Esophagus squamous epithelium (tissue), 4 donors: Measurements from ENCODE around the gene ISL2.

ENCODE experiments used
- POLR2A ChIP-seq, 4 donors: fragments of 450-650 bp; IDR thresholded peaks; one replicate each; pipeline ENCODE4 v1.6.1; 2017; ENCODE audit warnings: antibody characterized with exemption in 4 of 4, mild to moderate bottlenecking in 4 of 4, moderate library complexity in 3 of 4
- TF ChIP-seq, protein P1 (sequence below), 6 experiments: fragments of 450-650 bp in 4 of 6; fragments of 200-600 bp in 2 of 6; sonication (generic) in 2 of 6; IDR thresholded peaks; one replicate each; pipeline ENCODE4 v1.5.1; 2016 to 2019; ENCODE audit warnings: antibody characterized with exemption in 6 of 6, mild to moderate bottlenecking in 4 of 6, moderate library complexity in 4 of 6

DNA sequence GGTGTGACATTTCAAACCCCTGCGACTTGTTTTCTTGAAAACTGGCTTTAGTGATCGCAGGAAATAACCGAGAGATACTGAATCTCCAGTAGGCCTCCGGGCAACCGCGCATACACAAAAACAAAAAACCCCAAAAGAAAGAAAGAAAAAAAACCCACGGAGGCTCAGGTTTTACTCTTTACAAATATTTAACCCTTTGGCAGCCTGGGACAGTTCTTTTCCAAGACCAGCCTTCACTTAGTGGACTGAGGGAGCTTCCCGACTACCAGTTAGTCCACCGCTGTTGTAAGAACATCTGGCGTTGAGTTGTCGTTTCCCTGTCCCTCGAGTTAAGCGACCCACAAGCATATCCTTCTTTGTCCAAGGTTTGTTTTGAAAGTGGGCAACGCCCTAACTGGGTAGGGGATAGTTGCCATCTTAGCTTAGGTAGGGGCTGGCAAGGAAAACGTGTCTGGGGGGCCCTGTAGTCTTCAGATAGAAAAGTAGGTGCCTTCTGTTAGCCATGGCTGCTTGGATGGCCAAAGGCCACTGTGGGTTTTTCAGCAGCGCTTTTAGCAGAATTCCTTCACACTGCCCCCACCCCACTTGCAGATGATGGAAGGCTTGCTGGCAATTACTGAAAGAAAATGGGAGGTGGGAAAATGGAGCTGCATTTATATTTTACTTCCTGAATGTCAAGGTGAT, 6.9 kb downstream of the ISL2 start:
- TF ChIP-seq, protein P1, sequence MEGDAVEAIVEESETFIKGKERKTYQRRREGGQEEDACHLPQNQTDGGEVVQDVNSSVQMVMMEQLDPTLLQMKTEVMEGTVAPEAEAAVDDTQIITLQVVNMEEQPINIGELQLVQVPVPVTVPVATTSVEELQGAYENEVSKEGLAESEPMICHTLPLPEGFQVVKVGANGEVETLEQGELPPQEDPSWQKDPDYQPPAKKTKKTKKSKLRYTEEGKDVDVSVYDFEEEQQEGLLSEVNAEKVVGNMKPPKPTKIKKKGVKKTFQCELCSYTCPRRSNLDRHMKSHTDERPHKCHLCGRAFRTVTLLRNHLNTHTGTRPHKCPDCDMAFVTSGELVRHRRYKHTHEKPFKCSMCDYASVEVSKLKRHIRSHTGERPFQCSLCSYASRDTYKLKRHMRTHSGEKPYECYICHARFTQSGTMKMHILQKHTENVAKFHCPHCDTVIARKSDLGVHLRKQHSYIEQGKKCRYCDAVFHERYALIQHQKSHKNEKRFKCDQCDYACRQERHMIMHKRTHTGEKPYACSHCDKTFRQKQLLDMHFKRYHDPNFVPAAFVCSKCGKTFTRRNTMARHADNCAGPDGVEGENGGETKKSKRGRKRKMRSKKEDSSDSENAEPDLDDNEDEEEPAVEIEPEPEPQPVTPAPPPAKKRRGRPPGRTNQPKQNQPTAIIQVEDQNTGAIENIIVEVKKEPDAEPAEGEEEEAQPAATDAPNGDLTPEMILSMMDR (IDR thresholded peaks at IDR 0.05): no peak
- no peak for TF ChIP-seq POLR2A (IDR thresholded peaks at IDR 0.05)
